ENCODE measurements around the gene ZFYVE27. TPM values are rescaled to one million over a fixed set of nuclear protein-coding genes. Genes with fewer than 3 reads are reported as not detected.

Gene ZFYVE27
- polyA plus RNA-seq, 3 donors = 6.2 to 31.1 (median 9.7) TPM

GRCh38 chr10:97780841-97781617 lies 44.1 kb downstream of the ZFYVE27 start:
- 76% methylated on average over 6 of the region's 7 CpGs for WGBS (ENCODE audit: insufficient coverage)
- no peaks in the 10 kb centered on the region for H3K9me3 Mint-ChIP-seq
- H4K20me1 ChIP-seq (ENCODE audit: insufficient read depth, low read length) = no peaks in the 10 kb centered on the region
- no peak overlapping the region for H2AFZ ChIP-seq (ENCODE audit: insufficient read depth, low read depth, low read length, poor library complexity, severe bottlenecking)
- peaks cover 1 to 11% (median 7%) of the 10 kb centered on the region in 3 donors for H3K27me3 Mint-ChIP-seq (ENCODE audit: low read depth in 3 of 3)
- H3K9me3 ChIP-seq (replicated peaks in 1 of 2; ENCODE audit: control insufficient read depth in 1 of 2, insufficient read depth in 1 of 2, low read length in 2 of 2) = no peaks in the 10 kb centered on the region
- H3K27me3 ChIP-seq (ENCODE audit: control insufficient read depth in 2 of 2, insufficient read depth in 2 of 2, low read length in 2 of 2) = no peaks in the 10 kb centered on the region
- no peaks in the 10 kb centered on the region for H3K36me3 Mint-ChIP-seq
- H3K4me1 ChIP-seq (ENCODE audit: control insufficient read depth in 1 of 2, insufficient read depth in 2 of 2, low read length in 2 of 2) = no peaks in the 10 kb centered on the region
- H3K27ac ChIP-seq (ENCODE audit: low read depth in 1 of 2, low read length in 2 of 2) = no peak overlapping the region
- no peak for TF ChIP-seq CTCF (IDR thresholded peaks at IDR 0.05)
- H3K27ac Mint-ChIP-seq = no peak overlapping the region
- intact Hi-C loops (cut with micrococcal nuclease) = no loop called here
- no peak overlapping the region for H3K4me2 ChIP-seq (replicated peaks; ENCODE audit: extremely low read depth, low read length, poor library complexity, severe bottlenecking)
- no peaks in the 10 kb centered on the region for H3K79me2 ChIP-seq (ENCODE audit: insufficient read depth, low read length)
- no peak overlapping the region for H3K9ac ChIP-seq (ENCODE audit: insufficient read depth, low read length, poor library complexity, severe bottlenecking)
- no peak overlapping the region for H3K4me3 Mint-ChIP-seq
- H3K4me1 Mint-ChIP-seq = no peaks in the 10 kb centered on the region
- DNase-seq = no peak
- H3K4me3 ChIP-seq (replicated peaks in 1 of 3; ENCODE audit: low read depth in 2 of 3, low read length in 3 of 3) = no peak overlapping the region
- H3K36me3 ChIP-seq (replicated peaks in 1 of 2; ENCODE audit: control insufficient read depth in 1 of 2, insufficient read depth in 2 of 2, low read length in 2 of 2) = no peaks in the 10 kb centered on the region

GRCh38 chr10:97781618-97782331 lies 44.8 kb downstream of the ZFYVE27 start:
- no peak overlapping the region for H3K4me2 ChIP-seq (replicated peaks; ENCODE audit: extremely low read depth, low read length, poor library complexity, severe bottlenecking)
- no peak overlapping the region for H3K9ac ChIP-seq (ENCODE audit: insufficient read depth, low read length, poor library complexity, severe bottlenecking)
- Mint-ChIP-seq H3K9me3 (no peaks in the 10 kb centered on the region), H3K27ac (no peak overlapping the region), H3K36me3 (no peaks in the 10 kb centered on the region), H3K4me3 (no peak overlapping the region), H3K27me3 (ENCODE audit: low read depth in 3 of 3) (peaks cover 5 to 15% (median 7%) of the 10 kb centered on the region in 3 donors), H3K4me1 (no peaks in the 10 kb centered on the region)
- no peak for TF ChIP-seq CTCF (IDR thresholded peaks at IDR 0.05)
- H3K36me3 ChIP-seq (replicated peaks in 1 of 2; ENCODE audit: control insufficient read depth in 1 of 2, insufficient read depth in 2 of 2, low read length in 2 of 2) = no peaks in the 10 kb centered on the region
- H3K4me3 ChIP-seq (replicated peaks in 1 of 3; ENCODE audit: low read depth in 2 of 3, low read length in 3 of 3) = no peak overlapping the region
- WGBS (ENCODE audit: insufficient coverage) = 75% methylated on average over 12 of the region's 14 CpGs
- no peak for DNase-seq
- no peak overlapping the region for H3K27ac ChIP-seq (ENCODE audit: low read depth in 1 of 2, low read length in 2 of 2)
- H2AFZ ChIP-seq (ENCODE audit: insufficient read depth, low read depth, low read length, poor library complexity, severe bottlenecking) = no peak overlapping the region
- no peaks in the 10 kb centered on the region for H3K4me1 ChIP-seq (ENCODE audit: control insufficient read depth in 1 of 2, insufficient read depth in 2 of 2, low read length in 2 of 2)
- no peaks in the 10 kb centered on the region for H3K9me3 ChIP-seq (replicated peaks in 1 of 2; ENCODE audit: control insufficient read depth in 1 of 2, insufficient read depth in 1 of 2, low read length in 2 of 2)
- no peaks in the 10 kb centered on the region for H4K20me1 ChIP-seq (ENCODE audit: insufficient read depth, low read length)
- H3K27me3 ChIP-seq (ENCODE audit: control insufficient read depth in 2 of 2, insufficient read depth in 2 of 2, low read length in 2 of 2) = no peaks in the 10 kb centered on the region
- H3K79me2 ChIP-seq (ENCODE audit: insufficient read depth, low read length) = no peaks in the 10 kb centered on the region
- intact Hi-C loops (cut with micrococcal nuclease) = no loop called here
